CD4-positive, alpha-beta T cell treated with Interleukin-17A for 1 hour (primary cell): ENCODE results near the gene UBL7.

ENCODE experiments used
- DNase-seq: peaks from one replicate; pipeline ENCODE4 v3.0.0-alpha.2; 2020

The UBL7 gene

GRCh38 chr15:74406517-74406916, 54.4 kb downstream of the UBL7 start:
- no peak for DNase-seq

- no peak for DNase-seq
These were observed 55.1 kb downstream of the UBL7 start for GRCh38 chr15:74405823-74406222.

GRCh38 chr15:74403991-74404563, 56.9 kb downstream of the UBL7 start:
- DNase-seq, result no peak

- DNase-seq, result no peak
These were observed 57.4 kb downstream of the UBL7 start for GRCh38 chr15:74403588-74403919.

- peak; percentile 49 for DNase-seq
These were observed 57.9 kb downstream of the UBL7 start for GRCh38 chr15:74402873-74403587.

GRCh38 chr15:74402337-74402841, 58.6 kb downstream of the UBL7 start:
- no peak for DNase-seq

GRCh38 chr15:74400915-74401757, 59.8 kb downstream of the UBL7 start:
- DNase-seq, result no peak

- no peak for DNase-seq
These were observed 60.6 kb downstream of the UBL7 start for GRCh38 chr15:74400313-74400860.

- DNase-seq, result peak; percentile 40
These were observed 61.2 kb downstream of the UBL7 start for GRCh38 chr15:74399511-74400312.

GRCh38 chr15:74399100-74399499, 61.9 kb downstream of the UBL7 start:
- DNase-seq, result no peak

GRCh38 chr15:74398183-74398582, 62.8 kb downstream of the UBL7 start:
- DNase-seq, result no peak

- DNase-seq, result no peak
These were observed 63.5 kb downstream of the UBL7 start for GRCh38 chr15:74397239-74398068.

GRCh38 chr15:74396445-74397238, 64.3 kb downstream of the UBL7 start:
- DNase-seq, result peak; percentile 30

GRCh38 chr15:74396146-74396438, 64.9 kb downstream of the UBL7 start:
- DNase-seq, result no peak
